ENCODE data around the gene MEPCE.

MEPCE gene

GRCh38 chr7:100406767-100407166 lies 22.9 kb upstream of the MEPCE start:
- in situ Hi-C loops (cut with MboI; ENCODE audit: low sequenced_read_pairs): no loop called here

DNA sequence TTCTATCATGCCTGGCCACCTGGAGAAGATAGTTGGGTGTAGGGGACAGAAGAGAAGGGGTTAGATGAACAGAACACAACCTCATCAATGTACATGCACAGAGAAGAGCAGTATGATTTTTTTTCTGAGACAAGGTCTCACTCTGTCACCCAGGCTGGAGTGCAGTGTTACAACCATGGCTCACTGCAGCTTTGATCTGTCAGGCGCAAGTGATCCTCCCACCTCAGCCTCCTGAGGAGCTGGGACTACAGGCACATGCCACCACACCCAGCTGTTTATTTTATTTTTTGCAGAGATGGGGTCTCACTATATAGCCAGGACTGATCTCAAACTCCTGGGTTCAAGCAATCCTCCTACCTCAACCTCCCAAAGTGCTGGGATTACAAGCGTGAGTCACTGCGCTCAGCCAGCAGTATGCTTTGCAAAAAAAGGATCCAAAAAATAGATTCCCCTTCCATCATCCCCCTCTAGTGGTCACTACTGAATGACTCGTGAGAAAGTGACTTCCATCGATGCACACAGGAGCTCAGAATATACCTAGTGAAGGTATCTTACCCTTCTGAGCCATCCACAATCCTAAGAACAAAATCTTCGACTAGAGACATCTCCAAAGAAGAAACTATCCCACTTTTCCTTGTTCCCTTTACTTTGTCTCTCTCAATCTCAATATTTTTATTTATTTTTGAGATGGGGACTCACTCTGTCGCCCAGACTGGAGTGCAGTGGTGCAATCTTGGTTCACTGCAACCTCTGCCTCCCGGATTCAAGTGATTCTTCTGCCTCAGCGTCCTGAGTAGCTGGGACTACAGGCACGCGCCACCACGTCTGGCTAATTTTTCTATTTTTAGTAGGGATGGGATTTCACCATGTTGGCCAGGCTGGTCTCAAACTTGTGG lies 22.1 kb upstream of the MEPCE start:
- in situ Hi-C loops (cut with MboI; ENCODE audit: low sequenced_read_pairs): no loop called here

GRCh38 chr7:100411101-100411500 lies 18.5 kb upstream of the MEPCE start:
- in situ Hi-C loops (cut with MboI; ENCODE audit: low sequenced_read_pairs): no loop called here

DNA sequence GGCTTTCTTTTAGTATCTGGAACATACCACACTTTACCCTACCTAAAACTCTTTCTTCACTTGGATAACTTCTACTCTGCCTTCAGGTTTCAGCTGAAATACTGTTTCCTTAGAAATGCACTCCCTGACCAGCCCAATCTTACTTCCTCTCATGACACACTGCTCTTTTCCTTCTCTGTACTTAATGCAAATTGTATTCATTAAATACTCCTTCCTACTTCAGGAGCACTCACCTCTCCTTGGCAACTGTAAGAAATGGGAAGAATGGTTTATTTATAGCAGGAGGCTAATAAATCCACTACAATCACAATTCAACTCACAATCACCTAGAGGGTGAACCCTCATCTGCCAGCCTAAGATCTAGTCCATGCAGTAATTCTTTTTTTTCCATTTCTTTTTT lies 16.3 kb upstream of the MEPCE start:
- in situ Hi-C loops (cut with MboI; ENCODE audit: low sequenced_read_pairs): no loop called here

DNA sequence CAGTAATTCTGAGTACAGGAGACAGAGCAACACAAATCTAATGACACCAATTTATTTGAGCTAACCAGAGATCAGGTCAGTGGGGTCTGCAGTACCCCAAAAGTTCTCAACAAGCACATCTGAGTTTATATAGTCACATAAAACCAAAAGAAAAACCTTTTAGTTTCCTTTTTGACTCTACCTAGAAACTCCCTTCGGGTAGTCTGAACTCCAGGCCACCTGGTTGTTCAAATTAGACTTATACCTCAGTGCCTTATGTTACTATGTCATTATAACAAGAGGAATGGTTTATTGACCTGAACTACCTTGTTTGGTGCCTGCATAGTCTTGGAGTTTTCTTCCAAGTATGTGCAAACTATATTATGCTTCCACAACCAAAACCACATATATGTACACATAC lies 15.7 kb upstream of the MEPCE start:
- in situ Hi-C loops (cut with MboI; ENCODE audit: low sequenced_read_pairs): no loop called here

DNA sequence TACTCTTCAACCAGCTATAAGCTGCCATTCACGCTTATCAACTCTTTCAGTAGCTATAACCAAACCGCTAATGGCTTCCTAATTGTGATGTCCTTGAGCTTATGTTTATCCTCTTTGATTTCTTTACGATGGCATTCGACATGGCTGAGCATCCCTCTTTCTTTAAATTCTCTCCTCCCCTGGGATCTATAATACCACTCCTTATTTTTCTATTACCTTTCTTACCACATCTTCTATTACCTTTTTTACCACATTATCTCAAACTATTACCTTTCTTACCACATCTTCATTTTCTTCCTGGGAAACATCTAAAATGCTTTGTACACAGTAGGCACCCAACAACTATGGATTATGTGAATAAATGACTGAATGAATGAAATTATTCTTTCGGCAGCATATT lies 14.2 kb upstream of the MEPCE start:
- in situ Hi-C loops (cut with MboI; ENCODE audit: low sequenced_read_pairs): no loop called here

DNA sequence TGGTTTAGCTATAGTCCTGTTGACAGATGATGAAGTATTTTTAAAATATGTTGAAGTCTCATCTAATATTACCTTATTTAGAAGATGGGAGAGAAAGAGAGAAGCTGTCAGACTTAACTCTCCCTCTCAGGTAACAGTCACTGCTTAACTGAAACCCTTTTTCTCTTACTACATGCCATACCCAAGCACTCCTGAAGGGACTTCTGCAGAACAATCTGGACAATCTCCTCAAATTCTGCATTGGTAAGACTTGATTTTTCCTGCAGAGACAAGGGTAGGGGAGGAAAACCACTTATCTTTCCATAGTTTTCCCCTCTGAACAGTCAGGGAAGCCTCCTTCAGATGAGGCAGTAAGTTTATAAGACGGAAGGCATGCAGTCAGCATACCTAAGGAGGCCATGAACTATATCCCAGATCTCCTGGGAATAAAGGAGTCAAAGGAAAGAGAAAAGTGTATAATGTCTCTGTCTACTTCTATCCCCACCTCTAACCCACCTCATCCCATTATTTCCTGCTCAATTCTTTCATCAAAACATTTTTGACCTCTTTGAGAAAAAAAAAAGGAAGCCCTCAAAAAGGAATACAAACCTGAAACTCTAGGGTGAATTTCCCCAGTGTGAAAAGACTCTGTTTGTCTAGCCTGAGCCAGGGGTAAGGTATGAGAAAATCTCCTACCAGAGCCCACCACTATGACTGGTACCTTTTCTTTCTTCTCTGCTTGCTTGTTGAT lies 10.5 kb upstream of the MEPCE start:
- in situ Hi-C loops (cut with MboI; ENCODE audit: low sequenced_read_pairs): no loop called here

GRCh38 chr7:100419660-100420226 lies 9.9 kb upstream of the MEPCE start:
- in situ Hi-C loops (cut with MboI; ENCODE audit: low sequenced_read_pairs): no loop called here

DNA sequence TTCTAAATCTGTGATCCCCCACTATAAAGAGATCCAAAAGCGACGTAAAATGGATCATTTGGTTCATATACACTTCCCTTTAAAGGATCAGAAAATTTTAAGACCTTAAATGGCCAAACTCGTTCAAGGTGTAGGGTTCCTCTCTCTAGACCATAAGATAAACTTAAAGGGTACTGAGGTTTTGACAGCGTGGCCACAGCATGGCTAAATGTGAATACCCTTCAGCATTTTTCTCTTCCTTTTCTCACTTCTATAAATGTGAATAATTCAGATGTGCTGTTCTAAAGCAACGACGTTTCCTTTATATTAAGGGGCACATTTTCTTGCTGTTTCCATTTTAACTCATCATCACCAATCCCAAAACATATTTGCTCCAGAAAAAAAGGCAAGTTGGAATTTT lies 6.3 kb upstream of the MEPCE start:
- in situ Hi-C loops (cut with MboI; ENCODE audit: low sequenced_read_pairs): no loop called here

GRCh38 chr7:100425347-100425746 lies 4.3 kb upstream of the MEPCE start:
- in situ Hi-C loops (cut with MboI; ENCODE audit: low sequenced_read_pairs): no loop called here

GRCh38 chr7:100426516-100426915 lies 3.1 kb upstream of the MEPCE start:
- in situ Hi-C loops (cut with MboI; ENCODE audit: low sequenced_read_pairs): no loop called here

DNA sequence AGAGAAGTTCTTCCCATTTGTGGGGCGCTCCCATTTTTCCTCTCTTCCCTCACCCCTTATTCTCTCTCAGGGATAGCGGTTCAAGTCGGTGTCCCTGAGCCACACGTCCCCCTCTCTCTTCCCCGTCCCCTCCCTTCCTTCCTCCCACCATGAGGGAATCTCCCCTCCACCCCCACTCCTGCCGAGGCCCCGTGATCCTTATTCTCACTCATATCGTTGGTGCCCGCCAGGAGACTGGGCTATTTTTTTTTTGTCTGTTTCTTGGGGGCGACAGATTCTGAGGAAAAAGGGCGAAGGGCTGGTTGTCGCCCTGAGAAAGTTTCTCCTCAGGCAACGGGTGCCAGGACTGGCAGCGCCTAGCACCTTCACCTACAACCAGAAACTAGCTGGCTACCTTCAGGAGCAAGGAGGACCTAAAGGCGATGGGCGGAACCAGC lies 1.9 kb upstream of the MEPCE start:
- in situ Hi-C loops (cut with MboI; ENCODE audit: low sequenced_read_pairs): no loop called here

GRCh38 chr7:100428199-100428966 lies 1.2 kb upstream of the MEPCE start, which contains the start of gene ZCWPW1:
Gene ZCWPW1 (minus strand): TSS chr7:100428703. CDS start chr7:100420649, 8,054 bp downstream.
- in situ Hi-C loops (cut with MboI; ENCODE audit: low sequenced_read_pairs): no loop called here

DNA sequence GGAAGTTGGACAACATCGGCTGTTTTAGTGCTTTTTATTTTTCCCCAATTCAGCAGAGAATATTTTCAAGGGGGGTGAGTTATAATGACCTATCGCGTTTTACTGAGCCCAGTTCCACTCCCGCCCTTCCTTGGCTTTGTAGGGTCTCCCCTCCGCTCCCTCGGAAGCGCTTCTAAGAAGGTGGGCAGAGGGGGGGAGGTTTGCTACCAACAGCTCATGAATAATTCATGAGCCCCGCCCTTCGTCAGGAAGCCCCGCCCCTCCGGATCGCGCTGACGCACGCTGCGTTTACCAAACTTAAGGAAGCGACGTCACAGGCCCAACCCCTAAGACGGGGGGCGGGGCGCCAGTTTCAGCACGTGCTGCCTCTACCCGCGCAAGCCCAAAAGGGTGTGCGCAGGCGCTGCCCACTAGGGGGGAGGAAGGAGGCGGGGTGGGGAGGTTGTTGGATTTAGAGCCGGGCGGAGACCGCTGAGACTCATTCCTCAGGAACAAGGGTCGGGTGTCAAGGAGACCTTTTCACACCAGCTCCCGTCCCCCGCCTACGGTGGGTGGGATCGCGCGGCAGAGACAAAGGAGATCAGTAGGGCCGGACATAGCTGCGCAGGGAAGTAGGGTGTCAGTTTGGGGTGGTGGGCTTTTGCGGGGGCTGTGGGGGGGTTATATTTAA lies 529 bp upstream of the MEPCE start:
- in situ Hi-C loops (cut with MboI; ENCODE audit: low sequenced_read_pairs): no loop called here

DNA sequence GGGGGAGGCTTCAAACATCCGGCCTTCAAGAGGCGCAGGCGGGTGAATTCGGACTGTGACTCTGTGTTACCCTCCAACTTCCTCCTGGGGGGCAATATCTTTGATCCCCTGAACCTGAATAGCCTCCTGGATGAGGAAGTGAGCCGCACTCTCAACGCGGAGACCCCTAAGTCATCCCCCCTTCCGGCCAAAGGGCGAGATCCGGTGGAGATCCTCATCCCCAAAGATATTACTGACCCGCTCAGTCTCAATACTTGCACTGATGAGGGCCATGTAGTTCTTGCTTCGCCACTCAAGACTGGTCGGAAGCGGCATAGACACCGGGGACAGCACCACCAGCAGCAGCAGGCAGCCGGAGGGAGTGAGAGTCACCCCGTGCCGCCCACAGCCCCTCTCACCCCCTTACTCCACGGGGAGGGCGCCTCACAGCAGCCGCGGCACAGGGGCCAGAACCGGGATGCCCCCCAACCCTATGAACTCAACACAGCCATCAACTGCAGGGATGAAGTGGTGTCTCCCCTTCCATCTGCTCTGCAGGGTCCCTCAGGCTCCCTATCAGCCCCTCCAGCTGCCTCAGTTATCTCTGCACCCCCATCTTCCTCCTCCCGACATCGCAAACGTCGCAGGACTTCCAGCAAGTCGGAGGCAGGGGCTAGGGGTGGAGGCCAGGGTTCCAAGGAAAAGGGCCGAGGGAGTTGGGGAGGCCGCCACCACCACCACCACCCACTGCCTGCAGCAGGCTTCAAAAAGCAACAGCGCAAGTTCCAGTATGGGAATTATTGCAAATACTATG lies 1.1 kb downstream of the MEPCE start:
- in situ Hi-C loops (cut with MboI; ENCODE audit: low sequenced_read_pairs): no loop called here

DNA sequence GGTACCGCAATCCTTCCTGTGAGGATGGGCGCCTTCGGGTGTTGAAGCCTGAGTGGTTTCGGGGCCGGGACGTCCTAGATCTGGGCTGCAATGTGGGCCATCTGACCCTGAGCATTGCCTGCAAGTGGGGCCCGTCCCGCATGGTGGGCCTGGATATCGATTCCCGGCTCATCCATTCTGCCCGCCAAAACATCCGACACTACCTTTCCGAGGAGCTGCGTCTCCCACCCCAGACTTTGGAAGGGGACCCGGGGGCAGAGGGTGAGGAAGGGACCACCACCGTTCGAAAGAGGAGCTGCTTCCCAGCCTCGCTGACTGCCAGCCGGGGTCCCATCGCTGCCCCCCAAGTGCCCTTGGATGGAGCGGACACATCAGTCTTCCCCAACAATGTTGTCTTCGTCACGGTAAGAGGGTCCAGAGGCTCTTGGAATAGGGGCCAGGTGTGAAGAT lies 1.7 kb downstream of the MEPCE start:
- in situ Hi-C loops (cut with MboI; ENCODE audit: low sequenced_read_pairs): no loop called here

GRCh38 chr7:100432053-100432452 lies 2.4 kb downstream of the MEPCE start:
- in situ Hi-C loops (cut with MboI; ENCODE audit: low sequenced_read_pairs): no loop called here

DNA sequence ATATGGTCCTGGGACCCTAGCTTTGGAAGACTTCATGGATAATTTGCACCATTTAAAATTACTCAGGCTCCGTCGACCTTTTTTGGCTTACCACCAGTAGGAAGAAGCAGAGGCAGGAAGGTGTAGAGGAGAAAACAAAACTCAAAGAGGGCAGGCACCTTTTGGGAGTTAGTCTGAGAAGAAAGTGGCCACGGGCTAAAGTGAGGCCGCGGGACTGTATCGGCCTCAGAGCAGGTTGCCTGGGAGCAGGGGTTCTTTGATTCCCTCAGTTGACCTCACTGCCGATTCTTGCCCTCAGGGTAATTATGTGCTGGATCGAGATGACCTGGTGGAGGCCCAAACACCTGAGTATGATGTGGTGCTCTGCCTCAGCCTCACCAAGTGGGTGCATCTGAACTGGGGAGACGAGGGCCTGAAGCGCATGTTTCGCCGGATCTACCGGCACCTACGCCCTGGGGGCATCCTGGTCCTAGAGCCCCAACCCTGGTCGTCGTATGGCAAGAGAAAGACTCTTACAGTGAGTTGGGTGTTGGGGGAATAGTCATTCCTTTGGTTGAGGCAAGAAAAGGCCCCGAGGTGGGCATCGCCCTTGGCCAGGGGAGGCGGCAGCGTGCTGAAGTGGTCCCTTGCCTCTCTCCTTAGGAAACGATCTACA lies 3.1 kb downstream of the MEPCE start:
- in situ Hi-C loops (cut with MboI; ENCODE audit: low sequenced_read_pairs): no loop called here

DNA sequence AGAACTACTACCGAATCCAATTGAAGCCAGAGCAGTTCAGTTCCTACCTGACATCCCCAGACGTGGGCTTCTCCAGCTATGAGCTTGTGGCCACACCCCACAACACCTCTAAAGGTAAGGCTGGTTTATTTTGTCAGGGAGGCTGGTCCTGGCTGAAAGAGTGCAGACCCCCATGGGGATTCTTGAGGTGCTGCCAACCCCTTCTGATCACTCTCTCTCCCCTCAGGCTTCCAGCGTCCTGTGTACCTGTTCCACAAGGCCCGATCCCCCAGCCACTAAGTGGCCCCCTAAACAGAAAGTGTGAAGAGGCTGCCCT lies 3.6 kb downstream of the MEPCE start:
- in situ Hi-C loops (cut with MboI; ENCODE audit: low sequenced_read_pairs): no loop called here
